ENCODE results near the gene CREBZF.

The CREBZF gene

GRCh38 chr11:85668157-85668556 is 3.2 kb upstream of the CREBZF start:
- Histone ChIP-seq H3K4me2 (ENCODE audit: low read depth, low read length, poor library complexity, severe bottlenecking) (no peak overlapping the region), H3F3A (ENCODE audit: low read depth) (no peaks in the 10 kb centered on the region), H3K4me1 (ENCODE audit: insufficient read depth, low read length, poor library complexity, severe bottlenecking) (peaks cover 6% of the 10 kb centered on the region), H3K79me2 (ENCODE audit: insufficient read depth, low read length) (peaks cover 18% of the 10 kb centered on the region), H3K9ac (ENCODE audit: low read depth, low read length, poor library complexity, severe bottlenecking) (no peak overlapping the region), H3K9me3 (ENCODE audit: insufficient read depth, low read depth, low read length) (no peaks in the 10 kb centered on the region), H4K20me1 (ENCODE audit: insufficient read depth, low read length, poor library complexity, severe bottlenecking) (peaks cover 16% of the 10 kb centered on the region), H3K9me2 (replicated peaks; ENCODE audit: low read depth, low read length) (no peaks in the 10 kb centered on the region), H3K27me3 (ENCODE audit: insufficient read depth, low read length, poor library complexity, severe bottlenecking) (peaks cover 21% of the 10 kb centered on the region), H3K36me3 (ENCODE audit: insufficient read depth, low read length) (no peaks in the 10 kb centered on the region), H3K4me3 (ENCODE audit: low read length, poor library complexity, severe bottlenecking) (no peak overlapping the region), H2AFZ (ENCODE audit: low read length) (no peak overlapping the region)
- TF ChIP-seq CTCF (conservative IDR thresholded peaks at IDR 0.05; ENCODE audit: low read length) (no peak), EZH2phosphoT487 (IDR thresholded peaks at IDR 0.05; ENCODE audit: borderline replicate concordance) (no peak)

GRCh38 chr11:85666687-85667086 is 1.8 kb upstream of the CREBZF start:
- H3K9ac ChIP-seq (ENCODE audit: low read depth, low read length, poor library complexity, severe bottlenecking): no peak overlapping the region
- no peaks in the 10 kb centered on the region for H3K9me3 ChIP-seq (ENCODE audit: insufficient read depth, low read depth, low read length)
- H3K27me3 ChIP-seq (ENCODE audit: insufficient read depth, low read length, poor library complexity, severe bottlenecking): peaks cover 10% of the 10 kb centered on the region
- H3K36me3 ChIP-seq (ENCODE audit: insufficient read depth, low read length): no peaks in the 10 kb centered on the region; the same call in 1 of the 2 replicates
- H3K4me1 ChIP-seq (ENCODE audit: insufficient read depth, low read length, poor library complexity, severe bottlenecking): peaks cover 12% of the 10 kb centered on the region
- no peak for TF ChIP-seq EZH2phosphoT487 (IDR thresholded peaks at IDR 0.05; ENCODE audit: borderline replicate concordance)
- TF ChIP-seq CTCF (conservative IDR thresholded peaks at IDR 0.05; ENCODE audit: low read length): no peak
- peak overlapping the region; percentile 92; the same call in 1 of the 2 replicates for H2AFZ ChIP-seq (ENCODE audit: low read length)
- peaks cover 31% of the 10 kb centered on the region for H4K20me1 ChIP-seq (ENCODE audit: insufficient read depth, low read length, poor library complexity, severe bottlenecking)
- no peaks in the 10 kb centered on the region for H3K9me2 ChIP-seq (replicated peaks; ENCODE audit: low read depth, low read length)
- H3K79me2 ChIP-seq (ENCODE audit: insufficient read depth, low read length): peaks cover 33% of the 10 kb centered on the region
- no peaks in the 10 kb centered on the region for H3F3A ChIP-seq (ENCODE audit: low read depth)
- H3K4me3 ChIP-seq (ENCODE audit: low read length, poor library complexity, severe bottlenecking): no peak overlapping the region
- no peak overlapping the region for H3K4me2 ChIP-seq (ENCODE audit: low read depth, low read length, poor library complexity, severe bottlenecking)

- peaks cover 8% of the 10 kb centered on the region for H3K36me3 ChIP-seq (ENCODE audit: insufficient read depth, low read length)
- H3K4me3 ChIP-seq (ENCODE audit: low read length, poor library complexity, severe bottlenecking): peak overlapping the region; percentile 90
- no peaks in the 10 kb centered on the region for H3F3A ChIP-seq (ENCODE audit: low read depth)
- no peak for TF ChIP-seq CTCF (conservative IDR thresholded peaks at IDR 0.05; ENCODE audit: low read length)
- no peak for TF ChIP-seq EZH2phosphoT487 (IDR thresholded peaks at IDR 0.05; ENCODE audit: borderline replicate concordance)
- peaks cover 42% of the 10 kb centered on the region for H3K79me2 ChIP-seq (ENCODE audit: insufficient read depth, low read length)
- H3K9me3 ChIP-seq (ENCODE audit: insufficient read depth, low read depth, low read length): no peaks in the 10 kb centered on the region
- peaks cover 7% of the 10 kb centered on the region for H3K27me3 ChIP-seq (ENCODE audit: insufficient read depth, low read length, poor library complexity, severe bottlenecking)
- H4K20me1 ChIP-seq (ENCODE audit: insufficient read depth, low read length, poor library complexity, severe bottlenecking): peaks cover 40% of the 10 kb centered on the region
- peak overlapping the region; percentile 92 for H2AFZ ChIP-seq (ENCODE audit: low read length)
- peak overlapping the region; percentile 97 for H3K9ac ChIP-seq (ENCODE audit: low read depth, low read length, poor library complexity, severe bottlenecking)
- H3K9me2 ChIP-seq (replicated peaks; ENCODE audit: low read depth, low read length): no peaks in the 10 kb centered on the region
- H3K4me1 ChIP-seq (ENCODE audit: insufficient read depth, low read length, poor library complexity, severe bottlenecking): peaks cover 21% of the 10 kb centered on the region
- H3K4me2 ChIP-seq (ENCODE audit: low read depth, low read length, poor library complexity, severe bottlenecking): peak overlapping the region; percentile 95
Observed at GRCh38 chr11:85665733-85666132, 804 bp upstream of the CREBZF start.

Measured in Loucy (cell line).